GM21786 (cell line): ENCODE measurements around the gene LAMC1.

Experiments
- ATAC-seq: cut with Tn5 transposase; IDR thresholded peaks from one replicate; pipeline ENCODE4 v1.9.1; 2021; ENCODE audit not compliant: unreplicated experiment

Gene LAMC1

DNA sequence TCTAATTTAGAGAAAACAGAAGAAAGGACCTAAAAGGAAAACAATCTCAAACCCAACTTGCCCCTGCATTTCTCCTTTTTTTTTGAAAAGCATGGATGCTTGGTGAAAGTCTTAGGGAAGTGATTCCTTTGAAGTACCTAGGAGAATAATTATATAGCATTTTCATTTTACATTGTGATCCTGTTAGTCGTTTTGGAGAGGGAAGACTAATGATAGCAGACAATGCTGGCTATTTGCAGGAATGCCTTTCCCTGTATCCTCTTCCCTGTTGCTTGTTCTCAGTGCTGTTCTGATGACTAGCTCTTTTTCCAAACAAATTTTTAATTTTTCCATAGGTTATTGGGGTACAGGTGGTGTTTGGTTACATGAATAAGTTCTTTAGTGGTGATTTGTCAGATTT is 53.9 kb downstream of the LAMC1 start:
- ATAC-seq: no peak

DNA sequence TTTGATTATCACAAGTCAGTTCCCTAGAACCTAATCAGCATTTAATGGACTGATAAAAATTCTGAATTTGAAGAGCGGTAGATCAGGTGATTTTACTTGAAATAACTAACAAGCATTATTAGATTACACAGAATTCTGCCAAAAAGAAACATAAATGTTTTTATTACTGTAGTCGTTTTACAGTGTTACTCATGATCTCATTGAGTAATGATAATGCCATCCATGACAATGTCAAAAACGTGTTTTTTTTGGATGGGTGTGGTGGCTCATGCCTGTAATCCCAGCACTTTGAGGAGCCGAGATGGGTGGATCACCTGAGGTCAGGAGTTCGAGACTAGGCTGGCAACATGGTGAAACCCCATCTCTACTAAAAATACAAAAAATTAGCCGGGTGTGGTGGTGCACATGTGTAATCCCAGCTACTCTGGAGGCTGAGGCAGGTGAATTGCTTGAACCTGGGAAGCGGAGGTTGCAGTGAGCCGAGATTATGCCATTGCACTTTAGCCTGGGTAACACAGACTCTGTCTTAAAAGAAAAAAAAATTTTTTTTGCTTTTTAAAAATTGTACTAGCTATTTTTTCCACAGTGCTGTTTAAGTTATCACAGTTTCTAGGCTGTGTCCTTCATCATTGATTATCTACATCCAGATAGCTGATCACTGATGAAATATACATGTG is 56.6 kb downstream of the LAMC1 start:
- ATAC-seq: no peak

DNA sequence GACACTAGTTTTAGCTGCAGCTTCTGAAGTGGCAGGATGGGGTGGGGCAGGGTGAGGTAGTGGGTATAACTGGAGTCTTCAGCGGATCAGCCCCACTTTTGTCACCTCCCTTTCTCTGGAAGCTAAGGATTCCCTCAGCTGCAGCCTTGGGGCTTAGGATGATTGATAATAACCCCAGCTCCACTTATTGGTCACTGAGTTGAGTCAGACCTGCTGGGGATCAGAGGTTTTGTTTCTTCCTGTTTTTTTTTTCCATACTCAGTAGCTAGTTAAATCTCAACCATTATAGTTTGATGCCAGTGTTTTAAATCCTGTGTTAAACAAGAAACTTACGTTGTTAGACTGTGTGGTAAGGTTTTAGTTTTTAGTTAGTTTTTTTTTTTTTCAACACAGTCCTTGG is 57.2 kb downstream of the LAMC1 start:
- no peak for ATAC-seq

DNA sequence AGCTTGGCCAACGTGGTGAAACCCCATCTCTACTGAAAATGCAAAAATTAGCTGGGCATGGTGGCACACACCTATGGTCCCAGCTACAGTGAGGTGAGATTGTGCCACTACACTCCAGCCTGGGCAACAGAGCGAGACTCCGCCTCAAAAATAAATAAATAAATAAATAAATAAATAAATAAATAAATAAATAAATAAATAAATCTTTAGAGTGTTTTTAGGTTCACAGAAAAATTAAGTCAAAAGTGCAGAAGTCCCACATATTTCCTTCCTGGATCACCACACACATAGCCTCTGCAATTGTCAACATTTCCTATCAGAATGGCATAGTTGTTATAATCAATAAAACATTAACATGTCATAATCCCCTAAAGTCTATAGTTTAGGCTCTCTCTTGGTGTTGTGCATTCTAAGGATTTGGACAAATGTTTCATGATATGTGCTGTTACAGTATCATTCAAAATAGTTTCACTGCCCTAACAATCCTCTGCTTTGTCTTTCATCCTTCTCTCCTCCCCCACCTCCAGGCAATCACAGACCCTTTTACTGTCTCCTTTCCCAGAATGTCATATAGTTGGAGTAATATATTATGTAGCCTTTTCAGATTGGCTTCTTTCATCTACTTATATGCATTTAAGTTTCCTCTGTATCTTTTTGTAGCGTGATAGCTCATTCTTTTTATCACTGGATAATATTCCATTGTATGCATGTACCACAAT is 58.3 kb downstream of the LAMC1 start:
- no peak for ATAC-seq

DNA sequence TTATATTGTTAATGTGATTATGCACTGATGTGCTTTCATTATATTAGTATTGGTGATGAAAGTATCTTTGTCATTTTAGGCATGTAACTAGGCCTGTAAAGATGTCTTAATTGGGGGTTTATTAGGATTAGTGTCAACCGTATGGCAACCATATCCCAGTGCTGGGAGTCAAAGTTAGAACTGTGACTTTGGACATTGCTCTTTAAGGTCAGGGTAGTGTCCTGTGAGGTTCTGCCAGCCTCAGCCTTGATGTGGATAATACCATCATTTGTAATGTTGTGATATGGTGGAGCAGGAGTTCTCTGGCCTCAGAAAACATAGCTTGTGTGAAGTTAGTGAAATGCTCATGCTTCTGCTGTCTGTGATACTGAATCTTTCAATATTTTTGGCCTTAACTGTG is 59.4 kb downstream of the LAMC1 start:
- ATAC-seq: no peak

DNA sequence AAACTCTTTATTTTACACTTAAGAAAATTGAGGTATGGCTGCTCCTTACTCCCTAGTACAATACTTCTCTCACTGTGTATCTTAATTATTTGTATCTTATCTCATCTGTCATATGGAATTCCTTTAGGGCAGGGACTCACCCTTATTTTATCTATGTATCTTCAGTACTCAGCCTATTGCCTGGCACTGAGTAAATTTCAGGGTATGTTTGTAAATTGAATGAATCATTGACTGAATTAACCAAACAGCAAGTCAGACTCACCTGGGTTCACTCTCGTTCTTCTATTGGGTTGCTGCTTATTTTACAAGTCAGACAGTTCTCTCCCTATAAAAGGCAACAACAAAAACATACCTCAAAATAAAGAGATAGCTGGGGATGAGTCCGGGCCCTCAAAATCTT is 63.8 kb downstream of the LAMC1 start:
- no peak for ATAC-seq

DNA sequence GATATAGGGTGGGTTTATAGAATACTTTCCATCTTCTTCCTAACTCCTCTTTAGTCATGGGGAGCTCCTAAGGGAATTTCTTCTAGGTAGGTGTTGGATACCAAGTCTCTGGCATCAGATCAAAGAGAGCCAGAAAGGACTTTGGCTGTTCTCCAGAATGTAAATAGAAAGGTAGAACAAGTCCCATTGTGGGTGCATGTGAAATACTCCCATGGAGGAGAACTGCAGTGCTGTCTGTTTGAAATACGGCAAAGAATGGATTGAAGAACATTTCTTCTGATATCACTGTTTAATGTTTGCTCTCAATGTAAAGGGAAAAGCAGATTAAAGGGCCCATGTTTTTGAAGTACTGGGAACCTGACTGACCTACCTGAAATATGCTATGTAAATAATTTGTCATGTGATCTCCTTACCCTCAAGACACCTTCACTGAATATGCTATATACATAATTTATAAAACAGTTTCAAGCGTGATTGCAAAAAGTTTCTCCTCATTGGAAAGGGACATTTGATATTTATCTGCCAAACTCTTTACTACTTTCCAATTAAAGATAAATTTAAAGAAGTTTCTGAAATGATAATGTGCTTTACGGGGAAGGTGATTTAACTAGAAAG is 65.9 kb downstream of the LAMC1 start:
- ATAC-seq: no peak

DNA sequence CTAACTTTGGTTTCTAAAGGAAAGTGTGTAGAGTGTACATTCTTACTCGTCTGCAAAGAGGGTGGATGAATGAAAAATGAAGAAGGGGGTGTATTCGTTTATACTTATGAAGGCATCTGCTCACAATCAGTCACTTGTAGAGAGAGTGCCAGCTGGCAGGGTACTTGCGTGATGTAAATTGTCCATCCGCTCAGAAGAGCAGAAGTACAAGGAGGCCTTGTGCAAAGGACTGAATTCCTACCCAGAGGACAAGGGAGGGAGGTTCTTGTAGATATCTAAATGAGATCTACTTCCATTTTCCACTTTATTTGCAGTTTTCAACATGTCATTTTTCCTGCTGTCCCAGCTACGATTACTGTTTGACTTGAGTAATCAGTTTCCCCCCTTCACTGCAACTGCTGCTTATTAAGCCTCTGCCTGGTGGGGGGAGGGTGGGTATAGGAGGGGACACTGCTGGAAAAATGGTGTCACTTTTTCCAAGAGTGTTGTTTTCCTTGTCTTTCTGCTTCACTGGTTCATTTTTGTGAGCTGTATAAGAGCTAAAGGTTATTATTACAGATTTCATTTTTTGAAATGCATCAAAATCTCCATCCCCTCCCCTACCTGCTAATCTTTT is 67.3 kb downstream of the LAMC1 start:
- no peak for ATAC-seq

DNA sequence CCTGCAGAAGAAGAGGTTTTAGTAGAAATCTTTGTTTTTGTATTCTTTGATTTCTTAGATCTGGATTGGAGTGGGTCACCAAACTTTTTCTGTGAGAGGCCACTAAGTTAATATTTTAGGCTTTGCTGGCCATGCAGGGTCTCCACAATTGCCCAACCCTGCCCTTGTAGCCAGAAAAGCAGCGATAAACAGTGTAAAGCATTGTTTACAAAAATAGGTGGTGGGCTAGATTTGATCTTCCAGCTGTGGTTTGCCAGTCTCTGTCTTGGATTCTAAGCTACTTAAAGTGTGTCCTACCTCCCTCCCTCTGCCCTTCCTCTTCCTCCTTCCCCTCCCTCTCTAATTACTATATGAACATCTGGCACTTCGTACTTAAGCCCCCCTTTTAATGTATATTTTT is 68.0 kb downstream of the LAMC1 start:
- no peak for ATAC-seq

DNA sequence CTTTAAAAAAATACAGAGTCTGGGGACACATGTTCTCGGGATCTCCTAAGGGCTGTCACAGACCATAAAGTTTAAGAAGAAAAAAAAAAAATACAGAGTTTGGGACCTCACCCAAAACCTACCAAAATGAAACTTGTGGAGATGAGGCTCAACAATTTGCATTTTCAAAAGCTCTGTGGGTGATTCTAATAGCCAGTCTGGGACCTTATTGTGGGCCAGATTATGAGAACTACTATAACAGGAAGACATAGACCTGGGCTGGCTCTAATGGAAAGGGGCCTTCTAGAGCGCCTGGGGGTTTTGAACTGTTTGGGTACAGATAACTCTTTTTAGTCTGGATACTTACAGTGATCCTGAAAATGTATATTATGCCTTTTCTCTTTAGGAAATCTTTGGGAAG is 69.1 kb downstream of the LAMC1 start:
- ATAC-seq: no peak

DNA sequence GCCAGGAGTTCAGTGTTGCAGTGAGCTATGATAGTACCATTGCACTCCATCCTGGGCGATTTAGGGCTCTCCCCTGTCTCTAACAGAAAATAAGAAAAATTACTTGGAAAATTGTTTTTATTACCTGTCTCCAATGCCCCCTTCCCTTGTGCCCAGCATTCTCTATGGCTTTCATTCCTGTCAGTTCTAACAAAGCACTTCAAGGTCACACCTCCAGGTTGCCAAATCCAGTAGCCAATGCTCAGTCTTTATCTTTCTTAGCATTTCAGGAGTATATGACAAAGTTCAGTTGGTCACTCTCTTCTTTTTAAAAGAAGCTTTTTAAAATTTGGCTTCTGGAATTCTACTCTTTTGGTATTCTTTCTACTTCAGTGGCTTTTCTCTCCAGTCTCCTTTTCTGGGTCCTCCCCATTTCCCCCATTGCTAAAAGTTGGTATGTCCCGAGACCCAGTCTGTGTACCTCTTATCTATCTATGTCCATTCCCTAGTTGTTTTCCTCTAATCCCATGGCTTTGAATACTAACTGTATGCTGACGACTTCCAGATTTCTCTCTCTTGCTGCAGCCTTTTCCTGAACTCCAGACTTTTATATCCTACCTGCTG is 69.9 kb downstream of the LAMC1 start:
- ATAC-seq: no peak

DNA sequence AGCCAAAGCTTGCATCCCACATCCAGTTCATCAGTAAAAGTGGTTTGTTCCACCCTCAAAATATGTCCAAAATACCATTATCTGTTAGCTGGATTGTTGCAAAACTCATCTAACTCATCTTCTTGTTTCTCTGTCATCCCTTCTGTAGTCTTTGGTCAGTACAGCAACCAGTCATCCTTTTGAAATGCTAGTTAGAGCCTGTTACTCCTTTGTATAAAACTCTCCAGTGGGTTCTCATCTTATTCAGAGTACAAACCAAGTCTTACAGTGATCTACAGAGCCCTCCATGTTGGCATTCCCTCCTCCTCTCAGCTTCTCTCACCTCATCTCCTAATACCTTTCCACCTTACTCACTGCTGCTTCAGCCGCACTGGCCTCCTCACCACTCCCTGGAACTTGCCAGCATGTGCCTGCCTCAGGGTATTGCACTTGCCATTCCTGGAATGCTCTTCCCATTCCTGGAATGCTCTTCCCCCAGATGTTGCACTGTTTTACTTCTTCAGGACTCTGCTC is 70.6 kb downstream of the LAMC1 start:
- no peak for ATAC-seq

DNA sequence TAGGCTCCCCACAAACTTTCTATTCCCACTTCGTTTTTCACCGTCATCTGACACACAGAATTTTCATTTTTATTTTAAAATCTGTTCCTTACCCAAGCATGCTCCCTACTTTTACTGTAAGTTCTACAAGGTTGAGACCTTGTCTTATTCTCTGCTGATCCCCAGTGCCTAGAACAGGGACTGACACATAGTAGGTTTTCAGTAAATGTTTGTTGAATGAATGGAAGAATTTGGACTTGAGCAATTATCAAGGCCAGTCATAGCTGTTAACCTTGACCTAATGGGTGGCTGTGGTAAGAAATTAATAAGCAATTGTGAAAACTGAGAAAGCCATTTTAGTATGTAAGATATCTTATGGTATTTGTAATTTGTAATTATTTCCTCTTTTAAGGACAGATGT is 71.1 kb downstream of the LAMC1 start:
- ATAC-seq: no peak

DNA sequence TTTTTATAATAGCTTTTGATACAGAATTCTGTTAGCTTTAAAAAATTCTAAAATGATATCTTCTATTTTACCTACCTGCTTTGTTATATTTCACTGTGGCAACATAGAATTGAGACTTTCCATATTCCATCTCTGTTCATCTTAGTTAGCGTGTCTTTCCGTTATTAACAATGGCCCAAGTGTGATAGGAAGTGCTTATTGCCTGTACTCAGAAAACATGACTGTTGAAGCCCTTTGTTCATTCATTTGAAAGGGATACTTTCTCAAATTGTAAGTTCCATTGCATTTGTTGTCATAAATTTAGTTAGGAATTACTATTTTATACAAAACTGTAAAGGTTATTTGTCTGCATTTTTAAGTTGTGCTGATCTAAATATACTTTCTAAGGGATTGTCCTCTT is 73.1 kb downstream of the LAMC1 start:
- no peak for ATAC-seq

DNA sequence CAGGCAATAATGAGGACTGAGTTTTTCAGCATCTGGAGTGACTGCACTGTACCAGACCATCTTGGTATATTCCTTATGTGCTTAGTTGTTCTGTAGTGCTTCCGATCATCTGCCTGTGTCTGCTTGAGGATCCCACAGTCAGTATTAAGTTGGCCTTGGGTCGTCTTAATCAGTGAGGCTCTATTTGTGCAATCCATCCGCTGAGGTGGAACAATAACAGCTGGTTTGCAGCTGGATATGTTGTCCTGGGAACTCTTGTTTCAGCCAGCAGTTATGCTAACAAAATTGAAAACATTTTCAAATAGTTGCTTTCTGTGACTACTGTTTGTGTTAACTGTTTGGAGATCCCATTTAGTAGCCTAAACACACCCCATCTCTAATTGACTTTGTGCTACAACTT is 73.7 kb downstream of the LAMC1 start:
- no peak for ATAC-seq

DNA sequence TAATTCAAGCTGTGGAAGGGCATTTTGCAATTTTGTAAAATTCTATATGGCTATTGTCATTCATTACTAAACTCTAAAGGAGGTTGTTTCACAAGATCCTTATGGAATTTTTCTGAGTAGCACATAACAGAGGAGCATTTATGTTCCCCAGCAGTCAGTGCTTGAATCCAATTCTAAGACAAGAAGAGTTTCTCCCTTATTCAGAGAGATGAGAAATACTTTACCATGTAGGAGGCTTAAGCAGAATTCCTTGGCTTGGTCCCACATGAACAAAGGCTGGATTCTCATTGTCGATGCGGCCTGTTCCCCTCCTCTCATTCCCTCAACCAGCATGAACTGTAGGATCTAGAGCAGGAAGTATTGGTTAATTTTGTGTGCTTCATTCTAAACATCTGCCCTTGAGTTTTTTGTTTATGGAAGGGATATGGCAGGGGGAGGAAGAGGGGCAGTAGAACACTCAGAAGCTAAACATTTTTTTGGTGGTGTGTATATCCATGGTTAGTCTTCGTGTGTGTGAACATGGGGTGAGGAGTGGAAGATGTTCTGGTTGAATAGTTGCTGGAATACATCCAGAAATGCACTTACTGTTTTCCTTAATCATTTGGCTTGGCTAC is 74.3 kb downstream of the LAMC1 start:
- no peak for ATAC-seq

DNA sequence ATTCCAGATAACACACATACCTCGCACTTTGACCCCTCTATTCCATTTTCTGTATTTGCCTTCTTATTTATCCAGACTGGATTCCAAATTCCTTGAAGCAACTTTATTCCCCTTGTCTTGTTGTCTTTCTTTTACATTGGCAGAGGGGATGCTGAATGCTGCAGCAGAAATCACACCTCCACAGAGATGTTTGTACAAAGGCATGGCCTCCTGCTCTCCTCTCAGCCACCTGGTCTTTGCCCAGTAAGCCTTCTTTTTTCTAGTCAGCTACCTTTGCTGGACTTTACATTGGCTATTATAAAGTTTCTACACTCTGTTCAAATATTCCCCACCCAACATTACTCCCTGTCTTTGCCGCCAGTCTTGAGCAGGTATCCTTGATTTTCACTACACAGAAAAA is 75.1 kb downstream of the LAMC1 start:
- no peak for ATAC-seq

DNA sequence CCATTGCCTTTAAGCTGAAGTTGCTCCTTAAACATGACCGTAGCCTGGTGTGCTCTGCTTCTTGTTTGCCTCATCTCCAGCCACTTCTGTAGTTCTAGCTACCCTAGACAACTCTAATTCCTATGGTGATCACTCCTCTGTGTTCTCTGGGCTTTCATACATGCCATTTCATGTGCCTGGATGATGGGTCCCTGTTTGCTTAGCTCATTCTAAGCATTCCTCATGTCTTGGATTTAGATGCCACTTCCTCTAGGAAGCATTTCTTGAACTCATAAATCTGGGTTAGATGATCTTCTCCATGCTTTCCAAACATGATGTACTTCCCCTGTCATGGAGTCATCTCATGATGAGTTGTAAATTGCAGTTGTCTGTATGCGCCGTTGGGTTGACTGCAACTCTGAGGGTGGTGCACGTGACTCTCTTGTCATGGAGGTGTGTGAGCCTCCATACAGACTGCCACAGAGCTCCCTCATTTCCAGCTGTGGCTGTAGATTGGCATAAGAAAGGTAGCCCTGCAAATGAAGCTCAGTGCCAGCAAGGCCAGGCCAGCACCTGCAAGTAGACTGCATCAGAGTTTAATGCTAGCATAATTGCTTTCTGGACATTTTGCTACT is 77.2 kb downstream of the LAMC1 start:
- ATAC-seq: no peak

DNA sequence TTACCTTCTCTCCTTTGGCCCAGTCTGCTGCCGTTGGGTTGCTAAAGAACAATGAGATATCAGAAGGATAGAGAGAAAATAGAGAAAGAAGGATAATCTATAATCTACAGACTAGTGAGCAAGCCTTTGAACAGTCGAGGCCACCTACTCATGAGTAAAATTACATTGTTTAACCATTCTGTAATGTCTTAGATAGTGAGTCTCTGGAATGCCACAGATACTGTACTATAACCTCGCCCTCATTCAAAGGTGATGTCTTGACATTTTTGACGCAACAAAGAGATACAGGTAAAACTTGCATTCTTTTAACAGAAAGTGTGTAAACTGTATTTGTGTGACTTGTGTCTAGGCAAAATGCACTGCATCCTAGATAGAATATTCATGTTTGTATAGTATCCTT is 77.9 kb downstream of the LAMC1 start:
- ATAC-seq: no peak

DNA sequence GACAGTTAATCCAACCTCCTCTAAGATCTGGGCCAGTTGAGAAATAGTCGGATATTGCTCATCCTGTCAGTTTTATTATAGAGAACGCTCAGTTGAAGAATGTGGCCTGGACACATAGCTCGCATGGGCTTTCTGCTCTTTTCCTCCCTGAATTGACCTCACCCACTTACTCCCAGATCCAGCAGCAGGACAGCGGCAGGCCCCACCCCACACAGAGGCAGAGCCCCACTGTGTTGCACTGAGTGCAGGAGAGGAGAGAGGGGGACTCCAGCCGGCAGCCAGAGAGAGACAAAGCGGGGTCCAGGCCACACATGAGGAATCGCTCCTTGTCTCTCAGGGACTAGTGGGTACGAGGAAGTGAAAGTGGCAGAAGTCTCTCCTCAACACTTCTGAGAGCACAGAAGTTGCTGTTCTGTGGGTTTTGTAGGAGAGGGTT is 78.6 kb downstream of the LAMC1 start:
- ATAC-seq: peak; percentile 78

DNA sequence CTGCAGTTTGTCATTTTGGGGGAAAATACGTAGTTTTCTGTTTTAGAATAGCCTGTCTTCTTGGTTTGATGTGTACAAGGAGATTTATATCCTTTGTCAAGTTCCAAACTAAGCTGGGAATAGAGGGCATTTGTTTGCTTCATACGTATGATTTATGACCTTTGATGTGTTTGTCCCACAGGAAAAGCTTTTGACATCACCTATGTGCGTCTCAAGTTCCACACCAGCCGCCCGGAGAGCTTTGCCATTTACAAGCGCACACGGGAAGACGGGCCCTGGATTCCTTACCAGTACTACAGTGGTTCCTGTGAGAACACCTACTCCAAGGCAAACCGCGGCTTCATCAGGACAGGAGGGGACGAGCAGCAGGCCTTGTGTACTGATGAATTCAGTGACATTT is 79.9 kb downstream of the LAMC1 start:
- no peak for ATAC-seq
